ENCODE results near the gene LAS1L.
A peak's percentile ranks its signal among the peaks of the same experiment; 100 is the strongest.
"Not testable (repeated sequence)": the region's sequence is repeated elsewhere in the genome, so short reads cannot be mapped to it uniquely, and the experiment has no call there.

The LAS1L gene

GRCh38 chrX:65536291-65536690 lies 1.7 kb upstream of the LAS1L start:
- H3K4me3 ChIP-seq (ENCODE audit: control insufficient read depth, low read depth, low read length), result no peak overlapping the region
- DNase-seq (ENCODE audit: low read depth), result no peak
- TF ChIP-seq, protein P1, sequence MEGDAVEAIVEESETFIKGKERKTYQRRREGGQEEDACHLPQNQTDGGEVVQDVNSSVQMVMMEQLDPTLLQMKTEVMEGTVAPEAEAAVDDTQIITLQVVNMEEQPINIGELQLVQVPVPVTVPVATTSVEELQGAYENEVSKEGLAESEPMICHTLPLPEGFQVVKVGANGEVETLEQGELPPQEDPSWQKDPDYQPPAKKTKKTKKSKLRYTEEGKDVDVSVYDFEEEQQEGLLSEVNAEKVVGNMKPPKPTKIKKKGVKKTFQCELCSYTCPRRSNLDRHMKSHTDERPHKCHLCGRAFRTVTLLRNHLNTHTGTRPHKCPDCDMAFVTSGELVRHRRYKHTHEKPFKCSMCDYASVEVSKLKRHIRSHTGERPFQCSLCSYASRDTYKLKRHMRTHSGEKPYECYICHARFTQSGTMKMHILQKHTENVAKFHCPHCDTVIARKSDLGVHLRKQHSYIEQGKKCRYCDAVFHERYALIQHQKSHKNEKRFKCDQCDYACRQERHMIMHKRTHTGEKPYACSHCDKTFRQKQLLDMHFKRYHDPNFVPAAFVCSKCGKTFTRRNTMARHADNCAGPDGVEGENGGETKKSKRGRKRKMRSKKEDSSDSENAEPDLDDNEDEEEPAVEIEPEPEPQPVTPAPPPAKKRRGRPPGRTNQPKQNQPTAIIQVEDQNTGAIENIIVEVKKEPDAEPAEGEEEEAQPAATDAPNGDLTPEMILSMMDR (IDR thresholded peaks at IDR 0.05; ENCODE audit: control insufficient read depth, insufficient read depth, low read depth, low read length, missing control alignments), result no peak

GRCh38 chrX:65532016-65532415 lies 2.6 kb downstream of the LAS1L start:
- no peak overlapping the region for H3K4me3 ChIP-seq (ENCODE audit: control insufficient read depth, low read depth, low read length)
- TF ChIP-seq, protein P1 (IDR thresholded peaks at IDR 0.05; ENCODE audit: control insufficient read depth, insufficient read depth, low read depth, low read length, missing control alignments), result no peak
- DNase-seq (ENCODE audit: low read depth), result no peak

GRCh38 chrX:65528705-65529340 lies 5.8 kb downstream of the LAS1L start:
- H3K4me3 ChIP-seq (ENCODE audit: control insufficient read depth, low read depth, low read length), result no peak overlapping the region
- TF ChIP-seq, protein P1 (IDR thresholded peaks at IDR 0.05; ENCODE audit: control insufficient read depth, insufficient read depth, low read depth, low read length, missing control alignments), result peak; percentile 99
- no peak for DNase-seq (ENCODE audit: low read depth)

- no peak for DNase-seq (ENCODE audit: low read depth)
- TF ChIP-seq, protein P1 (IDR thresholded peaks at IDR 0.05; ENCODE audit: control insufficient read depth, insufficient read depth, low read depth, low read length, missing control alignments), result no peak
- H3K4me3 ChIP-seq (ENCODE audit: control insufficient read depth, low read depth, low read length), result no peak overlapping the region
Observed at GRCh38 chrX:65528293-65528692, 6.3 kb downstream of the LAS1L start.

DNA sequence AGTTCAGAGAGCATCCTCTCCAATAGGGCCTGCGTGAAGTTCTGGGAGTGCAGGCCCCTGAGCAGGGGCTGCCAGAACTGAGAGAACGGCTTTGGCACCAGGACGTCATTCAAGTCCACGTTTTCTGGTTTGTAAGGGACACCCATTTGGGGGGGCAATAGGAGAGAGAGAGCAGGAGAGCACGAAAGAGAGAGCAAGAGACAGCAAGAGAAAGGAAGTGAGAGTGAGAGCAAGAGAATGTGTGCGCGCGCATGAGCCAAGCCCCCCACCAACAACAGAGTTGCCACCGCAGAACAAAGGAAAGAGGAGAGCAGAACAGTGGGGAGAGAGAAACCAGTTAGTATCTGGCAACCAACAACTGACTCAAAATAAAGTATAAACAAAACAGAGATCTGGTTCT lies 10.4 kb downstream of the LAS1L start:
- no peak for DNase-seq (ENCODE audit: low read depth)
- H3K4me3 ChIP-seq (ENCODE audit: control insufficient read depth, low read depth, low read length), result no peak overlapping the region
- TF ChIP-seq, protein P1 (IDR thresholded peaks at IDR 0.05; ENCODE audit: control insufficient read depth, insufficient read depth, low read depth, low read length, missing control alignments), result no peak

DNA sequence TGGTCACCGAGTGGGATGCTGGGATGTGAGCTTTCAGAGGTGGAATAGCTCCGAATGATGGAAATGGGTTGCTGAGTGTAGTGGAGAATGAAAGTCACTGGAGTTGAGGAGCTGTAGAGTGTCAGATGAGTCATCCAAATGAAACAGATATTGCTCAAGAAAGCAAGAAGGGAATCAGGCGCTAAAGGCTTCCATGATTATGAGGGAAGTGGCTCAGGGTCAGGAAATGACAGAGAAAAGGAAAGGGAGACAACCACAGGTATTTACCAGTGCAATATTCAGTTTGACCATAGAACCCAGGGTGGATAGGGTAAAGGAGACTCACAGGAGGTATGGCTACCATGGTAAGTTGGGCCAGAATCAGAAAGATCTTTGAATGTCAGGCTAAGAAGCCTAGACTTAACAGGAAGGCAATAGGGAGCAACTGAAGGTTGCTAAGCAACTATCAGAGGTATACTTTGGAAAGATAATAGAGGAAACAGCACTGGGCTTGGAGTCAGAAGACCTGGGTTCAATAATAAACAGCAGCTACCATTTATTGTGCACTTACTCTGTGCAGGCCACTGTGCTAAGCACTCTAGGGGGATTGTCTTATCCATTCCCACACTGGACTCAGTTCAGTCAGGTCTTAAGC lies 11.7 kb downstream of the LAS1L start:
- no peak overlapping the region for H3K4me3 ChIP-seq (ENCODE audit: control insufficient read depth, low read depth, low read length)
- DNase-seq (ENCODE audit: low read depth), result peak; percentile 11
- TF ChIP-seq, protein P1 (IDR thresholded peaks at IDR 0.05; ENCODE audit: control insufficient read depth, insufficient read depth, low read depth, low read length, missing control alignments), result no peak

GRCh38 chrX:65519530-65519929 lies 15.1 kb downstream of the LAS1L start:
- H3K4me3 ChIP-seq (ENCODE audit: control insufficient read depth, low read depth, low read length); DNase-seq (ENCODE audit: low read depth): not testable (repeated sequence)

GRCh38 chrX:65518980-65519379 lies 15.6 kb downstream of the LAS1L start:
- not testable (repeated sequence) for DNase-seq (ENCODE audit: low read depth); H3K4me3 ChIP-seq (ENCODE audit: control insufficient read depth, low read depth, low read length)

Data from AG09309 (cell line).